ENCODE results near the gene KCND2.
"Not testable (repeated sequence)": the region's sequence is repeated elsewhere in the genome, so short reads cannot be mapped to it uniquely, and the experiment has no call there.

The KCND2 gene

DNA sequence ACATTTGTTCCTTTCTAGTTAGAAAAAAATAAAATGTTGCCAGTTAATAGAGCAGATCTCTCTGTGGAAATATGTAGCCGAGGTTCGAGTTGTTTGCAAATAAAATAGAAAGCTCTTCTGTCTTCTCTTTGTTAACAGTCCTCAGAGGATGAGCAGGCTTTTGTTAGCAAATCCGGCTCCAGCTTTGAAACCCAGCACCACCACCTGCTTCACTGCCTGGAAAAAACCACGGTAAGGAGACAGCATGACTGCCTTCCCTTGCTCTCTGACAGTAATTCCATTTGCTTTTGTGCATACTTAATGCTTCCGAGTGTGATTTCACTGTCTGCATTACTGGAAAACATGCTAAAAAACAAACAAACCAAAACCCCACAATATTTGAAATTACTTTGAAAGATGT lies 469.4 kb downstream of the KCND2 start:
- no peak for DNase-seq (ENCODE audit: low read depth)
- TF ChIP-seq, protein P1, sequence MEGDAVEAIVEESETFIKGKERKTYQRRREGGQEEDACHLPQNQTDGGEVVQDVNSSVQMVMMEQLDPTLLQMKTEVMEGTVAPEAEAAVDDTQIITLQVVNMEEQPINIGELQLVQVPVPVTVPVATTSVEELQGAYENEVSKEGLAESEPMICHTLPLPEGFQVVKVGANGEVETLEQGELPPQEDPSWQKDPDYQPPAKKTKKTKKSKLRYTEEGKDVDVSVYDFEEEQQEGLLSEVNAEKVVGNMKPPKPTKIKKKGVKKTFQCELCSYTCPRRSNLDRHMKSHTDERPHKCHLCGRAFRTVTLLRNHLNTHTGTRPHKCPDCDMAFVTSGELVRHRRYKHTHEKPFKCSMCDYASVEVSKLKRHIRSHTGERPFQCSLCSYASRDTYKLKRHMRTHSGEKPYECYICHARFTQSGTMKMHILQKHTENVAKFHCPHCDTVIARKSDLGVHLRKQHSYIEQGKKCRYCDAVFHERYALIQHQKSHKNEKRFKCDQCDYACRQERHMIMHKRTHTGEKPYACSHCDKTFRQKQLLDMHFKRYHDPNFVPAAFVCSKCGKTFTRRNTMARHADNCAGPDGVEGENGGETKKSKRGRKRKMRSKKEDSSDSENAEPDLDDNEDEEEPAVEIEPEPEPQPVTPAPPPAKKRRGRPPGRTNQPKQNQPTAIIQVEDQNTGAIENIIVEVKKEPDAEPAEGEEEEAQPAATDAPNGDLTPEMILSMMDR (IDR thresholded peaks at IDR 0.05; ENCODE audit: insufficient read depth, low read depth, low read length, missing control alignments), result no peak
- H3K4me3 ChIP-seq (ENCODE audit: low read depth, low read length), result no peak overlapping the region

DNA sequence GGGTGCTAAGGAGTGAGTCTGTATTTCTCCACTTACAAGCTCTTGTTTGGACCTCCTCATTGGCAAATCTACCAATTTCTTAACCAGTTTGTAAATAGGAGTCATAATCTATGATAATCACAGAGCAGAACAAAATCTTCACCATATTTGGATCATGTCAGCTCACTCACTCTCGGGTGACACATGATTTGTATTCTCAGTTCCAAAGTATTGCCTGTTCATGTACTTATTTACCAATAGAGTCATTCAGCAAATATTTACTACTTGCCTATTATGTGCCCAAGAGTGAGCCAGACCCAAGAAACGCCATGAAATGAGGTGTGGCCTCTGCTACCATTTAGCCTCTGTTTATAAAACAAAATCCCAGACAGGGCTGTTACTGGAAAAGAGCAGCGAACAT lies 470.2 kb downstream of the KCND2 start:
- TF ChIP-seq, protein P1 (IDR thresholded peaks at IDR 0.05; ENCODE audit: insufficient read depth, low read depth, low read length, missing control alignments), result no peak
- H3K4me3 ChIP-seq (ENCODE audit: low read depth, low read length), result no peak overlapping the region
- DNase-seq (ENCODE audit: low read depth), result no peak

DNA sequence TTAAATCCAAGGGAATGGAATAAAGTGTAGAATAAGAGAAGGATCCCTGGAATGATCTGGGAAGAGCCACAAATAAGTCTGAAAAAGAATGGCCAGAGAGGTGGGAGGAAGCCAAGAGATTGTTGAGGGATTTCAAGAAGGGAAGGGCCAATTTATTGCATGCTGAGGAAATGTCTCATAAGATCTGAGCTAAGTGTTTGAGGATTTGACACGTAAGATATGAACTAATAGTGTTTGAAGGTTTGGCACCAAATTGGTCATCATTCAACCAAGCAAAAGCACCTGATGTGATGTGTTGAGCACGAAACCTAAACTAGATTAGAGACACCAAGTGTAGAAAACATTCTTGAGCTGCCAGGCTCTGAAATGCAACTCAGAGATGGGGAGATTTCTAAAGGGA lies 487.1 kb downstream of the KCND2 start:
- TF ChIP-seq, protein P1 (IDR thresholded peaks at IDR 0.05; ENCODE audit: insufficient read depth, low read depth, low read length, missing control alignments), result no peak
- DNase-seq (ENCODE audit: low read depth), result peak; percentile 78
- no peak overlapping the region for H3K4me3 ChIP-seq (ENCODE audit: low read depth, low read length)

DNA sequence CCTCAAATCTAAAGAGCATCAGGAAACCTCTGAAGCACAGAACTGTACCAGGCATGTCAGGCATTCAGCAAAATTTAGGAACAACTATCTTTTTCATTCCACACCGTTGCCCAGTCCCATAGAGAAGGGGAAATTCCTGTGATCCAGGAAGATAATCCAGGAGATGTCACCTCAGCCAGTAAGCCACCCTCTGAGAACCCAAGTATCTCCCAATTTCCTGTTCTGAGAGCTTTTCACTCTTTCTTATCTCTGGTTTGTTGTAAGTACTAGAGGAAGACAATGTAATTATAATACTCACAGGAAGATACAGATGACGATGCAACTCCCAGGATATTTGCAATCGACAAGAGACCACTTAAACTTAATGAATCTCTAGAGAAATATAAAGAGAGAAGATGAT lies 487.9 kb downstream of the KCND2 start:
- DNase-seq (ENCODE audit: low read depth), result no peak
- TF ChIP-seq, protein P1 (IDR thresholded peaks at IDR 0.05; ENCODE audit: insufficient read depth, low read depth, low read length, missing control alignments), result no peak
- no peak overlapping the region for H3K4me3 ChIP-seq (ENCODE audit: low read depth, low read length)

DNA sequence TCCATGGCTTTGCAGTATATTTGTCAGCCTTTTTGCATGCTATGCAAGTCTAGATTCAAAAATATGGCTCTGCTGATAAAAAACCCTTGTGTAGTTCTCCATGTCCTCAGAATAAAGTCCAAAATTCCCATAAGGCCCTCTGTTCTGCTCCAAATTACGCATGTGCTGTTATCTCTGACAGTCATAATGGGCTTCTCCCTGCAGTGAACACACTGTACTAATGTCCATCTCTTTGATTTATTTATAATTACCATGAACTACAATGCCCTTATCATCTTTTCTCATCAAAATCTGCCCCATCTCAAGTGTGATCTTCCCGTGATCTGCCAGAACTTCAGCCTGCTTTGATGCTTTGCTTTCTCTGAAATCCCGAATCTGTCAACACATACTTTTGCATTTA lies 497.2 kb downstream of the KCND2 start:
- H3K4me3 ChIP-seq (ENCODE audit: low read depth, low read length), result no peak overlapping the region

DNA sequence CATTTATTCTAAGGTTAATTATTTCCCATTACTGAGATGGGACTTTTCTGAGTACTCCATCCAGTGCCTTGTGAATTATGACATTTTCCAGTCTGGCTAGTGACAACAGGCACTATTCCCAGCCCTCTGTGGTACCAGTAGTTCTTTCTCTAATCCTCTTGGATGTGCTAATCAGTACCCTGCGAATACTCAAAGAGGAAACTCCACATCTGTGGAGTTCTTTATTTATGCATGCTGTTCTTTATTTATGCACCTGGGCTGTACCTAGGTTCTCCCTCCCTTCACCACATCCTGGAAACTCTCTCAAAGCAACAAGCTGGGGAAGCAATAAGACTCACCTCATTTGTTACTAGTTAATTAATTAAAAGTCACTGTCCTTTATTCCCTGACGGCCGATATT lies 501.5 kb downstream of the KCND2 start:
- H3K4me3 ChIP-seq (ENCODE audit: low read depth, low read length), result no peak overlapping the region
- DNase-seq (ENCODE audit: low read depth), result no peak
- TF ChIP-seq, protein P1 (IDR thresholded peaks at IDR 0.05; ENCODE audit: insufficient read depth, low read depth, low read length, missing control alignments), result no peak

More for the DNA sequence above, 497.2 kb downstream of the KCND2 start:
- DNase-seq (ENCODE audit: low read depth), result no peak
- TF ChIP-seq, protein P1 (IDR thresholded peaks at IDR 0.05; ENCODE audit: insufficient read depth, low read depth, low read length, missing control alignments), result no peak

DNA sequence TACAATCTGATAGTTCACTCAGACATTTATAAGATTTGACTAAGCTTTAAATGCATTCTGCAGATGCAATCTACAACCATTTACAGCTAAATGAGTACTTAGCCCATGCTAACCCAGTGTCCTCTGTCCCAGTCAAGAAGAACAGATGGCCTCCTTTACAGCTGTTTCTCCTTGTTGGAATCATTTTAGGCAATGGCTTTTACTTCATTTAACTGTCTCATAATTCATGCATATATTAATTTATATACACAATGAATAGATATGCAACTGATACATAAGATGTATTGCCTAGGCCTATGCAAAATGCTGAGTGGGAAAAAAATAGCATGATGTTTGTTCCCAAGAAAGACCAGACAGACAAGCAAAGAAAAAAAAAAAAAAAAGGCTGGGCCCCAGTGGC lies 502.8 kb downstream of the KCND2 start:
- TF ChIP-seq, protein P1 (IDR thresholded peaks at IDR 0.05; ENCODE audit: insufficient read depth, low read depth, low read length, missing control alignments), result no peak
- no peak for DNase-seq (ENCODE audit: low read depth)
- no peak overlapping the region for H3K4me3 ChIP-seq (ENCODE audit: low read depth, low read length)

DNA sequence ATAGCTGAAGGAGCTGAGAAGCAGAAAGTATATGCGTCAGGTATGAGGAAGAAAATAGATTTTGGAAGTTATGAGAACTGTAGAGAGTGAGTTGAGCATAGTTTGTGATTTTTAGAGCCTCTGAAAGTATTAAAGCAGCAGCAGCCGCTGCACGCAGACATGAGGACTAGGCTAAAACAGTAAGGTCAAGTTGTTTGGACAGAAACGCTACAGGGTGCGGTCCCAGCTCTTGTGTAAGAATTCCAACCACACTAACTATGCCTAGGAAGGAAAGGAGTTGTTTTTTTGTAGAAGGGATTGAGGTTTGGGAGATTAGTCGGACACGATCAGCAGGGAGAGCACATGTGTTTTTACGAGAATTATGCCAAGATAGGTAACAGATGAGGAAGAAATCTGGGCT lies 506.1 kb downstream of the KCND2 start:
- DNase-seq (ENCODE audit: low read depth); H3K4me3 ChIP-seq (ENCODE audit: low read depth, low read length): not testable (repeated sequence)

DNA sequence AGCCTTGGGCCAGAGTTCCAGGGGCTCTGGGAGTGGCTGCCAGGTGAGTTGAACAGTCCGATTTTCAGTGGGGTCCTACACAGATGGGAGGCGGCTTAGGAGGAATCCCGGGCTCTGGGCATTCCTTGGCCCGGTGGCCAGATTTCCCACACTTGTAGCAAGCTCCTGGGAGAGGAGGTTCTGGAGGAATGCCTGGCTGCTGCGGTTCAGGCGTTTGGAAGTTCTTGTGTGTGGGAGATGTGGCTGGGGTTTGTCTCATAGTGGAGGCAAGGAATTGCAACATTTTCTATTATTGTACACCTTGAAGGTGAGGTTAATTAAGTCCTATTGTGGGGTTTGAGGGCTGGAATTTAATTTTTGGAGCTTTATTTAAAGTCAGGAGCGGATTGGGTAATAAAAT lies 507.5 kb downstream of the KCND2 start:
- not testable (repeated sequence) for H3K4me3 ChIP-seq (ENCODE audit: low read depth, low read length); DNase-seq (ENCODE audit: low read depth)
